Spleen (tissue), 7 donors: ENCODE results near the gene SCN10A.

Experiments
- POLR2A ChIP-seq, 3 donors: fragments of 450-650 bp; IDR thresholded peaks; one replicate each; pipeline ENCODE4 v1.5.1; 2017; ENCODE audit warnings: antibody characterized with exemption in 3 of 3, mild to moderate bottlenecking in 1 of 3
- TF ChIP-seq, protein P1 (sequence below), 11 experiments: fragments of 200-600 bp in 7 of 11; fragments of 450-650 bp in 4 of 11; sonication (generic) in 4 of 11; IDR thresholded peaks in 8 of 11; conservative IDR thresholded peaks in 3 of 11; 1 replicate in 7 of 11; 2 replicates in 4 of 11; pipeline versions ENCODE4 v1.4.0 to v1.8.0; 2016 to 2021; ENCODE audit warnings: antibody characterized with exemption in 11 of 11, inconsistent platforms in 4 of 11, mild to moderate bottlenecking in 1 of 11
- donor health status: DM: no; HTN: no; CAD: no; lungs with moderate emphysema.
- donor health status: DM: no; HTN: no; CAD: no.
- donor health status: DM: no; HTN: no; CAD: no.

DNA sequence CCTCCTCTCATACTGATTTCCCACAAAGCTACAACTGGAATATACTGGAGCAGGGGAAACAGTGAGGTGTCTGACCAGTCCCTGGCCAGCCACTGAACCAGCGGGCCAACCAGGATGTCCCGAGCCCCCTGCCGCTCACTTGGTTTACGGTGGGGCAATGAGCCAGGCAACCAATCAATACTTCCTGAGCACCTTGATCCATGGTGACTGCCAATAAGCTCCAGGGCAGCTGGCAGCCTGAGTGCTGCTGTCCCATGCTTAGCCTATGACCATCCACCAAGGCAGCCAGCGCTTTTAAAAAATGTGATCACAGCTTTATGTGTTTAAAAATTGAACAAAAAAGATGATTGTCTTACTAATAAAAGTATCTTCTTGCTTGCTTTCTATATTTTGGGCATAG is 4.2 kb downstream of the SCN10A start:
- TF ChIP-seq, protein P1, sequence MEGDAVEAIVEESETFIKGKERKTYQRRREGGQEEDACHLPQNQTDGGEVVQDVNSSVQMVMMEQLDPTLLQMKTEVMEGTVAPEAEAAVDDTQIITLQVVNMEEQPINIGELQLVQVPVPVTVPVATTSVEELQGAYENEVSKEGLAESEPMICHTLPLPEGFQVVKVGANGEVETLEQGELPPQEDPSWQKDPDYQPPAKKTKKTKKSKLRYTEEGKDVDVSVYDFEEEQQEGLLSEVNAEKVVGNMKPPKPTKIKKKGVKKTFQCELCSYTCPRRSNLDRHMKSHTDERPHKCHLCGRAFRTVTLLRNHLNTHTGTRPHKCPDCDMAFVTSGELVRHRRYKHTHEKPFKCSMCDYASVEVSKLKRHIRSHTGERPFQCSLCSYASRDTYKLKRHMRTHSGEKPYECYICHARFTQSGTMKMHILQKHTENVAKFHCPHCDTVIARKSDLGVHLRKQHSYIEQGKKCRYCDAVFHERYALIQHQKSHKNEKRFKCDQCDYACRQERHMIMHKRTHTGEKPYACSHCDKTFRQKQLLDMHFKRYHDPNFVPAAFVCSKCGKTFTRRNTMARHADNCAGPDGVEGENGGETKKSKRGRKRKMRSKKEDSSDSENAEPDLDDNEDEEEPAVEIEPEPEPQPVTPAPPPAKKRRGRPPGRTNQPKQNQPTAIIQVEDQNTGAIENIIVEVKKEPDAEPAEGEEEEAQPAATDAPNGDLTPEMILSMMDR (IDR thresholded peaks at IDR 0.05 in 8 of 11, conservative IDR thresholded peaks at IDR 0.05 in 3 of 11) = no peak
- no peak for TF ChIP-seq POLR2A (IDR thresholded peaks at IDR 0.05)
